GM19238 (cell line): Measurements from ENCODE around the gene EPHB6.

Source experiments
- DNase-seq: peaks from one replicate; pipeline ENCODE4 v3.0.0; 2011; ENCODE audit warnings: low spot score; ENCODE audit not compliant: insufficient read length

EPHB6 gene

DNA sequence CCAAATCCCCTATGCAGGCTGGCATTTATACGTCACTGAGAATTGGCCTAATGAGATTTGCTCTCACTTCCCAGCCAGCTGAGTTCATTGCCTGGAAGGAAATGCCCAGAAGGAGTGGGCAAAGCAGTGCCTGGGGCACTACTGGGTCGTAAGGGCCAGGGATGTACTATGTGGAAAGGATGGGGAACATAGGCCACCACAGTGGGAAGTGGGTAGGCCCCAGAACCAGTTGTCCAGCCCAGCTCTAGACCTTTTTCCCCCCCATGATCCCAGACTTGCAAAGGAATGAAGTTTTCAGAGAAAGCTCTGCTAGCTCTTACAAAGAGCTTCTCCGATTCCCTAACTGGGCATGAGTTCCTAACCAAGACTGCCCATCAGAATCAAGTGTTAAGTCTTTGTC lies 64.8 kb downstream of the EPHB6 start:
- DNase-seq = no peak
